H9 (cell line): Measurements from ENCODE around the gene TEX10. TPM values are rescaled to one million over a fixed set of nuclear protein-coding genes. Genes with fewer than 3 reads are reported as not detected.

Experiments used
- DNase-seq: peaks from one replicate; pipeline ENCODE4 v3.0.0-alpha.2; 2017
- H2AFZ ChIP-seq: one replicate; pipeline ENCODE4 v1.6.1; 2013; ENCODE audit warnings: mild to moderate bottlenecking, low read length, control low read depth, moderate library complexity
- H2AK5ac ChIP-seq: 2 replicates; pipeline ENCODE4 v1.6.1; 2013; ENCODE audit warnings: low read length, control low read depth, mixed read lengths; ENCODE audit not compliant: insufficient read length
- H2BK120ac ChIP-seq: one replicate; pipeline ENCODE4 v1.6.1; 2013; ENCODE audit warnings: low read depth, mild to moderate bottlenecking, low read length, control low read depth, inconsistent platforms; ENCODE audit not compliant: poor library complexity, severe bottlenecking
- H2BK12ac ChIP-seq: 2 replicates; pipeline ENCODE4 v1.6.1; 2013; ENCODE audit warnings: low read length, control low read depth, mixed read lengths, low read depth; ENCODE audit not compliant: insufficient read length
- H2BK15ac ChIP-seq: 2 replicates; pipeline ENCODE4 v1.6.1; 2013; ENCODE audit warnings: low read depth, low read length, control low read depth
- H2BK20ac ChIP-seq: one replicate; pipeline ENCODE4 v1.6.1; 2013; ENCODE audit warnings: low read depth, mild to moderate bottlenecking, low read length, control low read depth, inconsistent platforms; ENCODE audit not compliant: poor library complexity, severe bottlenecking
- H2BK5ac ChIP-seq: 2 replicates; pipeline ENCODE4 v1.6.1; 2013; ENCODE audit warnings: low read length, control low read depth, mixed read lengths; ENCODE audit not compliant: insufficient read length
- H3K14ac ChIP-seq: 2 replicates; pipeline ENCODE4 v1.6.1; 2013; ENCODE audit warnings: low read length, control low read depth; ENCODE audit not compliant: insufficient read depth
- H3K18ac ChIP-seq: 2 replicates; pipeline ENCODE4 v1.6.1; 2013; ENCODE audit warnings: low read depth, mild to moderate bottlenecking, mixed read lengths, low read length, control low read depth; ENCODE audit not compliant: insufficient read length
- H3K23ac ChIP-seq: 2 replicates; pipeline ENCODE4 v1.6.1; 2013; ENCODE audit warnings: low read length, control low read depth, mixed read lengths, low read depth; ENCODE audit not compliant: insufficient read length
- H3K23me2 ChIP-seq: 2 replicates; pipeline ENCODE4 v1.6.1; 2013; ENCODE audit warnings: low read depth, mild to moderate bottlenecking, mixed read lengths, low read length, control low read depth; ENCODE audit not compliant: insufficient read length, poor library complexity, severe bottlenecking
- H3K27ac ChIP-seq: 2 replicates; pipeline ENCODE4 v1.5.1; 2013; ENCODE audit warnings: low read length, control low read depth, mixed read lengths, low read depth; ENCODE audit not compliant: insufficient read length
- H3K27me3 ChIP-seq: 2 replicates; pipeline ENCODE4 v1.6.1; 2013; ENCODE audit warnings: low read length, control low read depth, inconsistent platforms; ENCODE audit not compliant: insufficient read depth
- H3K4ac ChIP-seq: 2 replicates; pipeline ENCODE4 v1.6.1; 2013; ENCODE audit warnings: low read depth, mild to moderate bottlenecking, control low read depth, inconsistent platforms, low read length, moderate library complexity
- H3K4me1 ChIP-seq: 2 replicates; pipeline ENCODE4 v1.6.1; 2013; ENCODE audit warnings: low read length, control low read depth, inconsistent platforms; ENCODE audit not compliant: insufficient read depth
- H3K4me2 ChIP-seq: 2 replicates; pipeline ENCODE4 v1.6.1; 2013; ENCODE audit warnings: low read length, control low read depth, mixed read lengths; ENCODE audit not compliant: insufficient read length, insufficient read depth
- H3K56ac ChIP-seq: 2 replicates; pipeline ENCODE4 v1.6.1; 2013; ENCODE audit warnings: low read depth, mild to moderate bottlenecking, mixed read lengths, low read length, control low read depth; ENCODE audit not compliant: insufficient read length
- H3K79me1 ChIP-seq: 2 replicates; pipeline ENCODE4 v1.6.1; 2013; ENCODE audit warnings: low read depth, mild to moderate bottlenecking, moderate library complexity, low read length, control low read depth, inconsistent platforms; ENCODE audit not compliant: insufficient read depth, poor library complexity, severe bottlenecking
- H3K79me2 ChIP-seq: 2 replicates; pipeline ENCODE4 v1.6.1; 2013; ENCODE audit warnings: low read length, control low read depth, inconsistent platforms; ENCODE audit not compliant: insufficient read depth
- H3K9ac ChIP-seq: 2 replicates; pipeline ENCODE4 v1.6.1; 2013; ENCODE audit warnings: low read length, control low read depth, mixed read lengths; ENCODE audit not compliant: insufficient read length; ENCODE audit errors: extremely low read depth
- H3K9me3 ChIP-seq: one replicate; pipeline ENCODE4 v1.6.1; 2013; ENCODE audit warnings: low read depth, low read length, inconsistent platforms; ENCODE audit not compliant: control insufficient read depth
- H3T11ph ChIP-seq: one replicate; pipeline ENCODE4 v1.6.1; 2013; ENCODE audit warnings: mild to moderate bottlenecking, low read length, control low read depth, inconsistent platforms
- H4K20me1 ChIP-seq: one replicate; pipeline ENCODE4 v1.6.1; 2013; ENCODE audit not compliant: control insufficient read depth, insufficient read length, insufficient read depth
- H4K5ac ChIP-seq: 2 replicates; pipeline ENCODE4 v1.6.1; 2013; ENCODE audit warnings: low read depth, mild to moderate bottlenecking, mixed read lengths, low read length, control low read depth; ENCODE audit not compliant: insufficient read length
- H4K8ac ChIP-seq: replicated peaks from 2 replicates; pipeline ENCODE4 v1.6.1; 2013; ENCODE audit warnings: low read length, control low read depth, mixed read lengths, low read depth; ENCODE audit not compliant: insufficient read length
- H4K91ac ChIP-seq: 2 replicates; pipeline ENCODE4 v1.6.1; 2013; ENCODE audit warnings: low read depth, mild to moderate bottlenecking, moderate library complexity, mixed read lengths, low read length, control low read depth; ENCODE audit not compliant: insufficient read length
- H3K27ac Mint-ChIP-seq, 3 experiments: 2 replicates in 2 of 3; 3 replicates in 1 of 3; pipeline ENCODE4 v1.8.0; 2020 to 2021; ENCODE audit warnings: mixed read lengths in 3 of 3, mild to moderate bottlenecking in 1 of 3, moderate library complexity in 1 of 3
- H3K27me3 Mint-ChIP-seq: 2 replicates; pipeline ENCODE4 v1.8.0; 2021; ENCODE audit warnings: low read depth, mild to moderate bottlenecking, moderate library complexity, mixed read lengths
- H3K36me3 Mint-ChIP-seq, 3 experiments: 2 replicates in 2 of 3; 3 replicates in 1 of 3; pipeline ENCODE4 v1.8.0; 2020 to 2021; ENCODE audit warnings: low read depth in 3 of 3, mixed read lengths in 3 of 3; ENCODE audit not compliant: insufficient read depth in 1 of 3
- H3K4me1 Mint-ChIP-seq, 2 experiments: 2 replicates each; pipeline ENCODE4 v1.8.0; 2020; ENCODE audit warnings: mixed read lengths in 2 of 2
- H3K4me3 Mint-ChIP-seq, 2 experiments: 2 replicates in 1 of 2; 3 replicates in 1 of 2; pipeline ENCODE4 v1.8.0; 2020 to 2021; ENCODE audit warnings: mild to moderate bottlenecking in 2 of 2, mixed read lengths in 2 of 2, moderate library complexity in 1 of 2
- H3K9me3 Mint-ChIP-seq, 2 experiments: 2 replicates in 1 of 2; 3 replicates in 1 of 2; pipeline ENCODE4 v1.8.0; 2020; ENCODE audit warnings: mild to moderate bottlenecking in 2 of 2, mixed read lengths in 2 of 2, moderate library complexity in 1 of 2
- CTCF ChIP-seq: fragments of 200-600 bp; sonication (generic); conservative IDR thresholded peaks from 3 replicates; pipeline ENCODE4 v1.8.0; 2021; ENCODE audit warnings: antibody characterized with exemption, mild to moderate bottlenecking
- WGBS: extraction: QIAGEN DNeasy Blood & Tissue Kit; methylation state at CpG from one replicate; pipeline ENCODE4 v1.1.7; 2013; ENCODE audit warnings: missing lambda C conversion rate, low lambda C conversion rate, mixed read lengths; ENCODE audit not compliant: insufficient read length; ENCODE audit errors: extremely low coverage; 5-methylcytosine and 5-hydroxymethylcytosine counted together
- total RNA-seq: library from RNA; stranded (reverse); gene quantifications from 2 replicates; pipeline ENCODE4 v1.2.1, GENCODE V29; 2021

TEX10 gene
- total RNA-seq, 1 experiment from 2014 or later = 70.8 TPM

DNA sequence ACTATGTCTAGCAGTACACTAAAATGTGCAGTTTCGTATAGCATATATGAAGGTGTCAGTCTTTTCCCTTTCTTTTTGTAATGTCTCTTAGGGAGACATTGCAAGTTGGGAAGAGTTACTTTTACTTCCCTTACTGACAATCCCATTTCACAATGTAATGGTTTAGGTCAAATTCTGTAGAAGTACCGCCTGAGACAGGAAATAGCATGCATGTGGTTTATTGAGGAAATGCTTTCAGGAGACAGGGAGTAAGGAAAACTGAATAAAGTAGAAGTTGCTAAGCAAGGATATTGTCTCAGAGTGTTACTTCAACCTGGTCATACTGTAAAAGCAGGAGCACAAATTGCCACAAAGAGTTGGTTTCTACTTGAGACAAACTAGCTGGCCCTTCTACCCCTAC, 42.1 kb upstream of the TEX10 start:
- H3K27me3 Mint-ChIP-seq = no peaks in the 10 kb centered on the region
- H2BK20ac ChIP-seq = no peak overlapping the region
- H3K36me3 Mint-ChIP-seq = peaks cover 12 to 26% (median 21%) of the 10 kb centered on the region in 3 experiments
- H3K27me3 ChIP-seq = no peaks in the 10 kb centered on the region
- no CpG with 5 or more reads among the region's 2 CpGs for WGBS
- TF ChIP-seq CTCF = no peak
- H3K56ac ChIP-seq = no peak overlapping the region
- no peaks in the 10 kb centered on the region for H3K9me3 ChIP-seq
- H3K9ac ChIP-seq = no peak overlapping the region
- H3K27ac Mint-ChIP-seq = no peak overlapping the region
- H2BK5ac ChIP-seq = no peak overlapping the region
- H3T11ph ChIP-seq = no peak overlapping the region
- no peak overlapping the region for H4K5ac ChIP-seq
- no peak overlapping the region for H2AK5ac ChIP-seq
- no peaks in the 10 kb centered on the region for H3K4me1 ChIP-seq
- H3K23me2 ChIP-seq = no peaks in the 10 kb centered on the region
- H3K27ac ChIP-seq = no peak overlapping the region
- H3K4me1 Mint-ChIP-seq = peaks cover 5 to 7% of the 10 kb centered on the region in 2 experiments; a peak in 3 of 4 replicates
- no peak overlapping the region for H3K4me3 Mint-ChIP-seq
- H2BK120ac ChIP-seq = no peak overlapping the region
- H3K9me3 Mint-ChIP-seq = peaks cover 18 to 22% of the 10 kb centered on the region in 2 experiments
- H4K91ac ChIP-seq = no peak overlapping the region
- H2AFZ ChIP-seq = no peak overlapping the region
- DNase-seq = no peak
- no peak overlapping the region for H3K23ac ChIP-seq
- H2BK12ac ChIP-seq = no peak overlapping the region
- no peaks in the 10 kb centered on the region for H3K79me1 ChIP-seq
- H3K4me2 ChIP-seq = no peak overlapping the region
- H4K8ac ChIP-seq = no peak overlapping the region
- no peaks in the 10 kb centered on the region for H4K20me1 ChIP-seq
- H3K4ac ChIP-seq = no peak overlapping the region
- no peak overlapping the region for H3K18ac ChIP-seq
- no peak overlapping the region for H3K14ac ChIP-seq
- no peaks in the 10 kb centered on the region for H3K79me2 ChIP-seq
- no peak overlapping the region for H2BK15ac ChIP-seq
